SK-N-SH (cell line): ENCODE data around the gene SDF4. TPM values are rescaled to one million over a fixed set of nuclear protein-coding genes. Genes with fewer than 3 reads are reported as not detected.

ENCODE experiments used
- CTCF ChIA-PET: fragments of 300-600, 350-600 bp; formaldehyde crosslinking; extraction: SDS; loops from one replicate; lab custom pipeline; 2021; lab: Yijun Ruan, JAX
- POLR2A ChIA-PET: fragments of 350-600 bp; sonication (Branson Sonifier 250); formaldehyde crosslinking; extraction: SDS; loops from one replicate; lab custom pipeline; 2020; ENCODE audit warnings: antibody characterized with exemption, inconsistent platforms; lab: Yijun Ruan, JAX
- DNase-seq: peaks from one replicate; pipeline ENCODE4 v3.0.0; 2012
- H2AFZ ChIP-seq: fragments of 200-600 bp; sonication (generic); 2 replicates; pipeline ENCODE4 v1.8.1; 2016; ENCODE audit warnings: antibody characterized with exemption, mild to moderate bottlenecking, low read depth
- H3F3A ChIP-seq: fragments of 200-600 bp; sonication (generic); replicated peaks from 2 replicates; pipeline ENCODE3; 2016; ENCODE audit warnings: antibody characterized with exemption, mild to moderate bottlenecking; ENCODE audit not compliant: insufficient read depth
- H3K27ac ChIP-seq, 2 experiments: fragments of 200-500 bp in 1 of 2; fragments of 200-600 bp in 1 of 2; sonication (Bioruptor generic) in 1 of 2; sonication (generic), shearing (Covaris generic) in 1 of 2; 2 replicates each; pipeline versions ENCODE4 v1.5.1 to v1.6.1; 2014 to 2016; ENCODE audit warnings: low read depth in 2 of 2, inconsistent platforms in 1 of 2, low read length in 1 of 2, mild to moderate bottlenecking in 1 of 2, mixed read lengths in 1 of 2
- H3K27me3 ChIP-seq: fragments of 200-600 bp; sonication (generic), shearing (Covaris generic); 2 replicates; pipeline ENCODE4 v1.6.1; 2016; ENCODE audit warnings: mixed run types; ENCODE audit not compliant: insufficient read depth
- H3K36me3 ChIP-seq, 2 experiments: fragments of 200-500 bp in 1 of 2; fragments of 200-600 bp in 1 of 2; sonication (Bioruptor generic) in 1 of 2; sonication (generic) in 1 of 2; replicated peaks in 1 of 2; 2 replicates each; pipeline versions ENCODE3 to v1.5.1; 2014 to 2016; ENCODE audit warnings: low read length in 1 of 2, mild to moderate bottlenecking in 1 of 2; ENCODE audit not compliant: insufficient read depth in 2 of 2, control insufficient read depth in 1 of 2
- H3K4me1 ChIP-seq, 2 experiments: fragments of 200-500 bp in 1 of 2; fragments of 200-600 bp in 1 of 2; sonication (Bioruptor generic) in 1 of 2; sonication (generic), shearing (Covaris generic) in 1 of 2; 2 replicates each; pipeline versions ENCODE4 v1.5.1 to v1.6.1; 2014 to 2016; ENCODE audit warnings: low read depth in 1 of 2, low read length in 1 of 2, mixed run types in 1 of 2; ENCODE audit not compliant: insufficient read depth in 2 of 2, control insufficient read depth in 1 of 2
- H3K4me2 ChIP-seq: fragments of 200-600 bp; sonication (generic), shearing (Covaris generic); 2 replicates; pipeline ENCODE4 v1.6.1; 2017; ENCODE audit warnings: mixed run types
- H3K4me3 ChIP-seq, 2 experiments: fragments of 200-500 bp in 1 of 2; fragments of 200-600 bp in 1 of 2; sonication (Bioruptor generic) in 1 of 2; sonication (generic), shearing (Covaris generic) in 1 of 2; 2 replicates each; pipeline versions ENCODE4 v1.5.1 to v1.8.1; 2014 to 2016; ENCODE audit warnings: low read depth in 2 of 2, inconsistent platforms in 1 of 2, low read length in 1 of 2, mild to moderate bottlenecking in 1 of 2, mixed read lengths in 1 of 2, moderate library complexity in 1 of 2
- H3K79me2 ChIP-seq: fragments of 200-600 bp; sonication (generic); 2 replicates; pipeline ENCODE4 v1.8.1; 2017; ENCODE audit warnings: mild to moderate bottlenecking; ENCODE audit not compliant: insufficient read depth
- H3K9ac ChIP-seq: fragments of 200-600 bp; sonication (generic); 2 replicates; pipeline ENCODE4 v1.6.1; 2017; ENCODE audit warnings: mixed run types
- H3K9me2 ChIP-seq: fragments of 200-600 bp; sonication (generic); 2 replicates; pipeline ENCODE4 v1.6.1; 2017; ENCODE audit warnings: mixed run types
- H3K9me3 ChIP-seq: fragments of 200-600 bp; sonication (generic); 2 replicates; pipeline ENCODE4 v1.6.1; 2017; ENCODE audit warnings: mixed run types, mild to moderate bottlenecking, moderate library complexity
- H4K20me1 ChIP-seq: fragments of 200-600 bp; sonication (generic); 2 replicates; pipeline ENCODE4 v1.6.1; 2017; ENCODE audit warnings: mild to moderate bottlenecking, mixed run types; ENCODE audit not compliant: insufficient read depth
- FOSL2 ChIP-seq: IDR thresholded peaks from 2 replicates; pipeline ENCODE4 v1.4.0; 2012; ENCODE audit warnings: low read depth, mild to moderate bottlenecking, moderate library complexity, borderline replicate concordance
- FOXM1 ChIP-seq: IDR thresholded peaks from 2 replicates; pipeline ENCODE4 v1.4.0; 2012; ENCODE audit warnings: low read depth, mild to moderate bottlenecking
- MEF2A ChIP-seq: IDR thresholded peaks from 2 replicates; pipeline ENCODE4 v1.4.0; 2012; ENCODE audit warnings: low read depth, borderline replicate concordance
- MXI1 ChIP-seq: IDR thresholded peaks from 2 replicates; pipeline ENCODE4 v1.6.1; 2012; ENCODE audit warnings: mild to moderate bottlenecking, low read depth, low read length, improper control_type of control experiment
- NRF1 ChIP-seq: IDR thresholded peaks from 2 replicates; pipeline ENCODE4 v1.6.1; 2012; ENCODE audit warnings: low read depth, mild to moderate bottlenecking, low read length
- POLR2AphosphoS5 ChIP-seq: IDR thresholded peaks from 2 replicates; pipeline ENCODE4 v1.6.1; 2012; ENCODE audit warnings: low read depth, low read length
- SIN3A ChIP-seq: IDR thresholded peaks from 2 replicates; pipeline ENCODE4 v1.6.1; 2012; ENCODE audit warnings: low read depth, mild to moderate bottlenecking, low read length, moderate library complexity, borderline replicate concordance
- TCF12 ChIP-seq: IDR thresholded peaks from 2 replicates; pipeline ENCODE4 v1.4.0; 2012
- TEAD4 ChIP-seq: IDR thresholded peaks from 2 replicates; pipeline ENCODE4 v1.4.0; 2012; ENCODE audit warnings: mild to moderate bottlenecking, borderline replicate concordance; ENCODE audit not compliant: insufficient read depth
- YY1 ChIP-seq: IDR thresholded peaks from 2 replicates; pipeline ENCODE4 v1.4.0; 2012; ENCODE audit warnings: low read depth, mild to moderate bottlenecking
- WGBS: methylation state at CpG from one replicate; pipeline ENCODE4 v1.1.6; 2017; ENCODE audit warnings: low lambda C conversion rate; 5-methylcytosine and 5-hydroxymethylcytosine counted together
- polyA plus RNA-seq, 3 experiments: library from polyadenylated mRNA; depleted of rRNA; stranded (reverse); fragments of >200 nt; gene quantifications; 2 replicates each; pipeline ENCODE4 v1.2.3, GENCODE V29; 2012
- TF ChIP-seq, protein P1 (sequence below): IDR thresholded peaks from 2 replicates; pipeline ENCODE4 v1.4.0; 2012; ENCODE audit warnings: low read depth

The SDF4 gene
- polyA plus RNA-seq, 1 of the 3 experiments (the other 2 are of a cell fraction): 265 TPM

DNA sequence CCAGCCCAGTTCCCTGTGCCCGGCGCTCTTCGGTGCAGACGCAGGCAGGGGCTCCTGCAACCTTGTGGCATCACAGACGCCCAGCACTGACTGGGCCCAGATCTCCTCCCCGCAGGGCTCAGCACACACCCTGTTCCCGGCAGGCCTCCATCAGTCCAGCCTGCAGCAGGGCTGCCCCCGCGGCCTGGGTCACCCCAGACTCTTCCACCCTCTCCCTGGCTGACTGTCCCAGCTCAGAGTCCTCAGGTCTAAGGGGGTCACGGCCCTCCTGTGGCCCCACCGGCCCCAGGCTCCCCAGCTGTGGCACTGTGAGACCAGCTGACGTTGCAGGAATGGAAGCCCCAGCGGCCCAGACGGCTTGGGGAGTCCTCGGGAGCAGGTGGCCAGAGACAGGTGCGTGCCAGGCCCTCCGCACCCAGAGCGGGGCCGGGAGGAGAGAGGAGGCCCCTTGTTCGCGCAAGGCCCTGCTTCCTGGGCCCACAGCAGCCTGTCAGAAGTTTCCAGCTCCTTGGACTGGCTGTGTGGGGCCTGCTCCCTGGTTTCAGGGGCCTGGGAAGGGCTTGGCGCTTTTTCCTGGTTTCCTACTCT, 4.5 kb upstream of the SDF4 start:
- Histone ChIP-seq H3K9ac (no peak overlapping the region), H2AFZ (no peak overlapping the region), H3K4me1 (peaks cover 0 to 29% of the 10 kb centered on the region in 2 experiments; a peak in 1 of 4 replicates), H3K36me3 (peaks cover 0 to 17% of the 10 kb centered on the region in 2 experiments), H3K27ac (no peak overlapping the region), H3F3A (peaks cover under 1% of the 10 kb centered on the region), H3K79me2 (peaks cover 23% of the 10 kb centered on the region), H3K4me3 (no peak overlapping the region), H3K4me2 (no peak overlapping the region), H4K20me1 (no peaks in the 10 kb centered on the region), H3K9me2 (no peaks in the 10 kb centered on the region), H3K27me3 (no peaks in the 10 kb centered on the region)
- WGBS: 100% methylated on average over 3 of the region's 22 CpGs
- DNase-seq: no peak
- ChIA-PET POLR2A (no interaction called here), CTCF (interaction anchor here (5.1 kb wide), 1 partner anchor 114 kb away, joined by 43 read pairs; no protein-coding TSS in a partner anchor)
- TF ChIP-seq POLR2AphosphoS5 (no peak), YY1 (no peak)
- TF ChIP-seq, all 33 proteins: peak for 0
- H3K9me3 ChIP-seq: no peaks in the 10 kb centered on the region

DNA sequence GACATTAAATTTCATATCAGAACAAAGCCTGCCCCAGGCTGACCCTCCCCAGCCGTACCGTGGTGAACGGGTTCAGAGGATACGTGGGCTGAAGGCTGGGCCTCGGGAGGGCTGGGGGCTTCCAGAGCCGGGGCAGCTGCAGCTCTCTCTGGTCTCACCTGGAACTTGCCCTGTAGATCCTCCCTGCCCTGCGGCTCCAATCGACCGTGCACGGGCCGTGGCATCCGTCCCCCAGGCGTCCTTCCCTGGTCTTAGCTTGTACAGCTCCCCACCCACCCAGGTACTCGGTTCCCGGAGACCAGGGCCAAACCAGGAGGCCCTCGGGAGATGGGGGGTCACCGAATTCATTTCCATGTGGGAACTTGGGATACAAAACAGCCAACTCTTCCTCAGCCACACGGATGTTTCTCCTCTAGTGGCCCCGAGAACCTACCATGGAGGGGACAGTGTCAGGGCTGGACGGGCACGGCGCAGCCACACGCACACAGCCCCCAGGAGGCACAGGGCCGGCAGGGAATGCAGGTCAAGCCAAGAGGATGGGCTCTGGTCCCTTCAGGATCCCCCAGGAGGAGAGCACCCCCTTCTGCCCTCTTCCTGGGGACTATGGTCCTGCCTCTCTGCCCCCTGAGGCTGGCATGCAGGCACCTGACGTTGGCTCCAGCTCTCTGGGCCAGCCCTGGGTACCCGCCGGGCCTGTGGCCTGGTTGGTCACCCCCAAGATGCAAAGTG, 3.4 kb upstream of the SDF4 start:
- H3K4me3 ChIP-seq: no peak overlapping the region
- peaks cover 0 to 17% of the 10 kb centered on the region in 2 experiments for H3K36me3 ChIP-seq
- H2AFZ ChIP-seq: no peak overlapping the region
- TF ChIP-seq, protein P1, sequence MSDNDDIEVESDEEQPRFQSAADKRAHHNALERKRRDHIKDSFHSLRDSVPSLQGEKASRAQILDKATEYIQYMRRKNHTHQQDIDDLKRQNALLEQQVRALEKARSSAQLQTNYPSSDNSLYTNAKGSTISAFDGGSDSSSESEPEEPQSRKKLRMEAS: no peak
- TF ChIP-seq FOSL2: no peak
- no peak for TF ChIP-seq TCF12
- H3K9me2 ChIP-seq: no peaks in the 10 kb centered on the region
- H3K9me3 ChIP-seq: no peaks in the 10 kb centered on the region
- H3K27ac ChIP-seq: no peak overlapping the region
- no peak overlapping the region for H3K4me2 ChIP-seq
- POLR2A ChIA-PET: no interaction called here
- no peaks in the 10 kb centered on the region for H3K27me3 ChIP-seq
- peaks cover 0 to 29% of the 10 kb centered on the region in 2 experiments; a peak in 1 of 4 replicates for H3K4me1 ChIP-seq
- H3K79me2 ChIP-seq: peaks cover 33% of the 10 kb centered on the region
- H3F3A ChIP-seq: peaks cover 7% of the 10 kb centered on the region
- CTCF ChIA-PET: interaction anchor here (1.0 kb wide), 1 partner anchor 57 kb away, joined by 3 read pairs; no protein-coding TSS in a partner anchor
- peaks cover 1% of the 10 kb centered on the region; the same call in 1 of the 2 replicates for H4K20me1 ChIP-seq
- WGBS: 93% methylated on average over 17 of the region's 27 CpGs
- DNase-seq: no peak
- no peak overlapping the region for H3K9ac ChIP-seq

DNA sequence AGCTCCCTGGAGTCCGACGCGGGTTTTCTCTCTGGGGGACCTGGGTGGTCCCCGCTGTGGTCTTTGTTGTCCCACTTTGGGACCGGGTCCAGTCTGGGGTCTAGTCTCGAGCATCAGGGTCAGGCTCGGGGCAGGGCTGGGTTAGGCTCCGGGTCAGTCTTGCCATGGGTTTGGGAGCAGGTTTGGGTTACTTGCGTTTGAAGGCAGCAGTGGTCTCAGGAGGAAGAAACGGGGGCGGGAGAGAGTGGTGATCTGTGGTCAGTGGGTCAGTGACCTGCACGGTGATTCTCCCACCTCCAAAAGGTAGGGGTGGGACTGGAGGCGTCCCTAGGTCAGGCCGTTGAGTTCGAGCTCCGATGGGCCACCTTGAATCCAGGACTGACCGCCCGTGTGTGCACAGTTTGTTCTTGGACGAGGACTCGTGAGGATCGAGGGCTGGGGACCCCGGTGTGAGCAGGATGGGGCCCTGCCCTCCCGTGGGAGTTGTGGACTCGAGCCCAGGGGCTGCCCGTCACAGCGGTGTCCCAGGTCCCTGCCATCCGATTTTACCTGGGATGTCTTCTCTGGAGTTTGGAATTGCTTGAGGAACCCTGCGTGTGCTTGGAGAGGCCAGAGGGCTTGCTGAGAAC, 2.5 kb upstream of the SDF4 start:
- H2AFZ ChIP-seq: no peak overlapping the region
- TF ChIP-seq NRF1 (no peak), FOXM1 (no peak), TEAD4 (no peak), MEF2A (no peak), MXI1 (no peak), SIN3A (no peak)
- TF ChIP-seq, all 33 proteins: peak for 0
- no peak for DNase-seq
- Histone ChIP-seq H3K4me1 (peaks cover 0 to 29% of the 10 kb centered on the region in 2 experiments; a peak in 1 of 4 replicates), H3K27ac (no peak overlapping the region), H3K9ac (no peak overlapping the region), H3K9me2 (no peaks in the 10 kb centered on the region), H3K9me3 (no peaks in the 10 kb centered on the region), H3K4me2 (peak overlapping the region; percentile 24; the same call in 1 of the 2 replicates), H3F3A (peaks cover 7% of the 10 kb centered on the region), H3K27me3 (no peaks in the 10 kb centered on the region), H3K79me2 (peaks cover 42% of the 10 kb centered on the region), H3K4me3 (no peak overlapping the region), H3K36me3 (peaks cover 0 to 17% of the 10 kb centered on the region in 2 experiments), H4K20me1 (peaks cover 8% of the 10 kb centered on the region; the same call in 1 of the 2 replicates)
- ChIA-PET POLR2A (no interaction called here), CTCF (interaction anchor here (1.0 kb wide), 1 partner anchor 58 kb away, joined by 3 read pairs; no protein-coding TSS in a partner anchor)
- 94% methylated on average over 16 of the region's 28 CpGs for WGBS
